Activated CD4-positive, alpha-beta memory T cell treated with anti-CD3 and anti-CD28 coated beads, Interleukin-2, amount 10 ng/mL, durations not matched to agents 7 days and 5 days (primary cell): ENCODE measurements around the gene MARS1. TPM values are rescaled to one million over a fixed set of nuclear protein-coding genes. Genes with fewer than 3 reads are reported as not detected.

Source experiments
- CTCF ChIA-PET: fragments of 350-600 bp; sonication (Branson Sonifier 250); formaldehyde crosslinking; loops from one replicate; lab custom pipeline; 2021; ENCODE audit warnings: antibody characterized with exemption, inconsistent platforms; lab: Charles Lee
- POLR2A ChIA-PET: fragments of 350-600 bp; sonication (Branson Sonifier 250); formaldehyde crosslinking; loops from one replicate; lab custom pipeline; 2021; ENCODE audit warnings: antibody characterized with exemption; lab: Charles Lee
- DNase-seq: peaks from one replicate; pipeline ENCODE4 v3.0.0-alpha.2; 2020
- H3K27ac Mint-ChIP-seq: one replicate; pipeline ENCODE4 v1.8.0; 2021; ENCODE audit warnings: mild to moderate bottlenecking, mixed read lengths
- H3K27me3 Mint-ChIP-seq: one replicate; pipeline ENCODE4 v1.8.0; 2021; ENCODE audit warnings: mixed read lengths
- H3K36me3 Mint-ChIP-seq: one replicate; pipeline ENCODE4 v1.8.0; 2021; ENCODE audit warnings: low read depth, mixed read lengths
- H3K4me1 Mint-ChIP-seq: one replicate; pipeline ENCODE4 v1.8.0; 2021; ENCODE audit warnings: mixed read lengths
- H3K4me3 Mint-ChIP-seq: one replicate; pipeline ENCODE4 v1.8.0; 2021; ENCODE audit warnings: mild to moderate bottlenecking, mixed read lengths
- H3K9me3 Mint-ChIP-seq: one replicate; pipeline ENCODE4 v1.8.0; 2021; ENCODE audit warnings: mixed read lengths
- total RNA-seq, 2 experiments: library from RNA; stranded (reverse); gene quantifications; one replicate each; pipeline ENCODE4 v1.2.3, GENCODE V29; 2021

MARS1 gene
- total RNA-seq, 2 experiments from 2014 or later, result 262 to 282 TPM

DNA sequence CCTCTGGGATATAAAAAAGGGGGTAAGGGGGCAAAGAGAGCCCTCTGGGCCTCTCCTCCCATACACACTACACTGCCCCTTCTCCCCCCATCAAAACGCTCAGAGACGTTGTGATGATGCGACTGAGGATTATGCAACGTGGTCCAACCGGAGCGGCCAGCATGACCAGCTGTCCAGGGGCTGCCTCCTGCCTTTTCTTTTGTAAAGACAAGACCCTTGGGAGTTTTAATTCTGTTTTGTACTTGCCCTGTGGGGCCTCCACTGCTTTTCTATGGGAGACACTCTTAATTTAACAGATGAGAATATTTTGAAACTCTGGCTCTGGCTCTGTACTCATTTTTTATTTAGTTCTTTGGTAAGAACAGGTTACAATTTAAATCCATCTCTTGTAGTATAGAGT, 42.0 kb downstream of the MARS1 start:
- DNase-seq, result no peak
- Mint-ChIP-seq H3K9me3 (no peaks in the 10 kb centered on the region), H3K27ac (no peak overlapping the region), H3K4me3 (no peak overlapping the region), H3K4me1 (peaks cover 10% of the 10 kb centered on the region), H3K36me3 (peaks cover 64% of the 10 kb centered on the region), H3K27me3 (no peaks in the 10 kb centered on the region)
- CTCF ChIA-PET, result no interaction called here
- POLR2A ChIA-PET, result interaction anchor here (1.3 kb wide), 1 partner anchor 52 kb away, joined by 3 read pairs; no protein-coding TSS in a partner anchor

GRCh38 chr12:57530396-57531142, 42.7 kb downstream of the MARS1 start:
- POLR2A ChIA-PET, result interaction anchor here (1.3 to 1.6 kb wide), 2 partner anchors 12 to 53 kb away, joined by 3 to 4 read pairs; no protein-coding TSS in a partner anchor
- H3K9me3 Mint-ChIP-seq, result no peaks in the 10 kb centered on the region
- no peaks in the 10 kb centered on the region for H3K27me3 Mint-ChIP-seq
- peaks cover 69% of the 10 kb centered on the region for H3K36me3 Mint-ChIP-seq
- CTCF ChIA-PET, result no interaction called here
- no peak for DNase-seq
- H3K4me1 Mint-ChIP-seq, result peaks cover 7% of the 10 kb centered on the region
- H3K4me3 Mint-ChIP-seq, result no peak overlapping the region
- no peak overlapping the region for H3K27ac Mint-ChIP-seq

GRCh38 chr12:57531836-57532235, 44.0 kb downstream of the MARS1 start:
- Mint-ChIP-seq H3K27me3 (no peaks in the 10 kb centered on the region), H3K4me1 (peaks cover 2% of the 10 kb centered on the region), H3K9me3 (no peaks in the 10 kb centered on the region), H3K36me3 (peaks cover 76% of the 10 kb centered on the region), H3K4me3 (no peak overlapping the region), H3K27ac (no peak overlapping the region)
- DNase-seq, result no peak
- CTCF ChIA-PET, result interaction anchor here (0.5 to 1.0 kb wide), 2 partner anchors 15 to 24 kb away, joined by 3 read pairs; partner anchors contain the start of gene DCTN2
- POLR2A ChIA-PET, result interaction anchor here (0.7 to 1.9 kb wide), 6 partner anchors 11 to 188 kb away, joined by 3 to 6 read pairs (median 4); partner anchors contain the start of gene DCTN2

DNA sequence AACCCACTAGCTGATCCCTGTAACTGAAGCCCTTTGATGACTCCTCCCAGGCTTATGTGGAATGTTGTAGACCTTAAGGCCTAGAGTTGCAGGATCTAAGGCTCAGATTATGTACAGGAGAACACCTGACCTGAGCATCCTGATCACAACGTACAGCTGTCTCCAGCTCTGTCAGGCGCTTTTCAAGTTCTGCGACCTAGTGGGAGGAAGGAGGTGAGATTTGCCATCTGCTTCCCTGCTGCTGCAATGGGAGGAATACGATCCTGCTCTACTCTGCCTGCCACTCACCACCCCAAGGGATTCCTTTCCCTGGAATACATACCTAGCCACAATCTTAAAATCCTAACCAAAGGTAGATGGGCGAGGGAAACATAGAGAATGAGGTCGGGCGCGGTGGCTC, 45.2 kb downstream of the MARS1 start:
- no peak for DNase-seq
- H3K9me3 Mint-ChIP-seq, result no peaks in the 10 kb centered on the region
- ChIA-PET POLR2A (interaction anchor here (0.8 to 1.9 kb wide), 2 partner anchors 9 to 11 kb away, joined by 3 to 6 read pairs; no protein-coding TSS in a partner anchor), CTCF (no interaction called here)
- no peak overlapping the region for H3K27ac Mint-ChIP-seq
- peaks cover 76% of the 10 kb centered on the region for H3K36me3 Mint-ChIP-seq
- no peaks in the 10 kb centered on the region for H3K4me1 Mint-ChIP-seq
- no peaks in the 10 kb centered on the region for H3K27me3 Mint-ChIP-seq
- H3K4me3 Mint-ChIP-seq, result no peak overlapping the region

GRCh38 chr12:57534250-57534649, 46.4 kb downstream of the MARS1 start:
- DNase-seq, result no peak
- peaks cover 78% of the 10 kb centered on the region for H3K36me3 Mint-ChIP-seq
- POLR2A ChIA-PET, result interaction anchor here (0.6 to 2.5 kb wide), 5 partner anchors 10 to 910 kb away, joined by 3 to 9 read pairs (median 6); partner anchors contain the start of gene DDIT3
- H3K27me3 Mint-ChIP-seq, result no peaks in the 10 kb centered on the region
- no peaks in the 10 kb centered on the region for H3K9me3 Mint-ChIP-seq
- H3K4me3 Mint-ChIP-seq, result no peak overlapping the region
- CTCF ChIA-PET, result no interaction called here
- H3K4me1 Mint-ChIP-seq, result no peaks in the 10 kb centered on the region
- H3K27ac Mint-ChIP-seq, result no peak overlapping the region

DNA sequence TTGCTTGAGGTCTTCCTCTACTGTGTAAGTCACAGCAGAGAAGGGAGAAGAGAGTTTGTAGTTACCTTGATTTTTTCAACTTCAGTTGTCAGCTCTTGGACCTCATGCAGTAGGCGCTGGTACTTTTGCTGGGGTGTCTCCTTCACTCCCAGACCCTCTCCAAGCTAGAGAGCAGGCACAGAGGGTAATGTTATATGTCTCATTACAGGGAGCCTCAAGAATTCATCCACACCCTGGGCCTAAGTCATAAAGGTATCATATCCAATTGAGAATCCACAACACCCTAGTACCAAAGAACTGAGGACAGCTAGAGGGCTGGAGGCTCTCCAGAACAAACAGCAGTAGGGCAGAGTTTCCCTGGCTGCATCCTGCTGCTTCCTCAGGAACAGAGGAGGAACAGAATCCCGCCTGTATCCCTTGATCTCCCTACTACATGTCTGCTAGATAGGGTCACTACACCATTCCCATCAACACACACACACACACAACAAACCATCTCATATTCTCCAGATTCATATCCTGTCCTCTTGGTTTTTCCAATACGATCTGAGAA, 47.2 kb downstream of the MARS1 start:
- Mint-ChIP-seq H3K4me1 (no peaks in the 10 kb centered on the region), H3K36me3 (peaks cover 76% of the 10 kb centered on the region), H3K27ac (no peak overlapping the region), H3K27me3 (no peaks in the 10 kb centered on the region), H3K9me3 (no peaks in the 10 kb centered on the region), H3K4me3 (no peak overlapping the region)
- ChIA-PET CTCF (interaction anchor here (3.0 kb wide), 1 partner anchor 11 kb away, joined by 16 read pairs; the partner anchor contains the start of gene DCTN2), POLR2A (interaction anchor here (1.0 to 2.5 kb wide), 5 partner anchors 9 to 17 kb away, joined by 3 to 9 read pairs (median 6); partner anchors contain the start of gene DDIT3)
- no peak for DNase-seq

DNA sequence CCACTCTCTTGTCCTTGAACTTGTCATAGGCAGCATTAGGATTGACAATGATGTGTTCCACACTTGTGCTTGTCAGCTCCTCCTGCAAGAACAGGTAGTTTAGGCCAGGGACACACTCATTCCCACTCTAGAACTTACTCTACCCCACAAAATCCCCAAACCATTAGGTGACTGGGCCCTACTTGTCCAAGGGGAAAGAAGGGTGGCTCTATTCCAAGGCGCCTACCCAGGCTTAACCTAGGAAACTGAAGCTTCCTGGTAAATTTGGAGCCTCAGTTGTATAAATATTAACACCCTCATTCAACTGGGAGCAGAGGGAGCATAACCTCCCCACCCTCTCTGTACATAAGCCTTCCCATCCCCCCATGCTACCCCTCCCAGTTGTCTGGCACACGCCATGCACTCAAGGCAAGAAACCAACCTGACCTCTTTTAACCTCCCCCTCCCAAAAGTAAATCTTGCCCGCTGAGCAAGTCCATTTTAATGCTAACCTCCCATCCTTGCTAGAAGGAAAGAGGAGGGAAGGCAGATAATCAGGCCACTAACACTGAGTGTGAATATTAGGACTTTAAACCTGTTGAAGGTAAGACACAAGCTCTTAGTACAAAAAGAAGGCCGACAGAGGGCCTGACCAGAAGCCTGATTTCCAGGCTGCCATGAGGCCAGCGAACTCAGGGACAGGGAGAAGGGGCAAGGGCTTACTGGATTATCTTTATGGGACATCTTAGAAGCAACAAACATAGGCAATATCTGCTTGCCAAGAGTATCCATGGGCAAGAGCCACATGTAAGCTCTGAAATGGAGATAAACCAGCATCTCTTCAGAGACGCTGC, 48.1 kb downstream of the MARS1 start:
- Mint-ChIP-seq H3K27ac (no peak overlapping the region), H3K9me3 (no peaks in the 10 kb centered on the region), H3K4me3 (no peak overlapping the region), H3K27me3 (no peaks in the 10 kb centered on the region), H3K4me1 (no peaks in the 10 kb centered on the region), H3K36me3 (peaks cover 78% of the 10 kb centered on the region)
- ChIA-PET CTCF (interaction anchor here (3.0 kb wide), 1 partner anchor 10 kb away, joined by 16 read pairs; the partner anchor contains the start of gene DCTN2), POLR2A (interaction anchor here (0.6 to 2.5 kb wide), 5 partner anchors 8 to 23 kb away, joined by 3 to 9 read pairs (median 6); partner anchors contain the start of gene DDIT3)
- no peak for DNase-seq

- no peaks in the 10 kb centered on the region for H3K27me3 Mint-ChIP-seq
- no peaks in the 10 kb centered on the region for H3K4me1 Mint-ChIP-seq
- H3K36me3 Mint-ChIP-seq, result peaks cover 77% of the 10 kb centered on the region
- H3K27ac Mint-ChIP-seq, result no peak overlapping the region
- POLR2A ChIA-PET, result interaction anchor here (0.6 to 1.3 kb wide), 3 partner anchors 10 to 23 kb away, joined by 3 read pairs; no protein-coding TSS in a partner anchor
- H3K4me3 Mint-ChIP-seq, result no peak overlapping the region
- no peak for DNase-seq
- CTCF ChIA-PET, result interaction anchor here (3.0 kb wide), 1 partner anchor 10 kb away, joined by 16 read pairs; the partner anchor contains the start of gene DCTN2
- H3K9me3 Mint-ChIP-seq, result no peaks in the 10 kb centered on the region
Observed at GRCh38 chr12:57536597-57536942, 48.7 kb downstream of the MARS1 start.

- Mint-ChIP-seq H3K27ac (no peak overlapping the region), H3K4me3 (no peak overlapping the region), H3K27me3 (no peaks in the 10 kb centered on the region), H3K4me1 (peaks cover 12% of the 10 kb centered on the region), H3K9me3 (no peaks in the 10 kb centered on the region), H3K36me3 (peaks cover 61% of the 10 kb centered on the region)
- CTCF ChIA-PET, result interaction anchor here (2.3 kb wide), 1 partner anchor 81 kb away, joined by 9 read pairs; no protein-coding TSS in a partner anchor
- no peak for DNase-seq
- POLR2A ChIA-PET, result no interaction called here
Observed at GRCh38 chr12:57539134-57539768, 51.4 kb downstream of the MARS1 start.

DNA sequence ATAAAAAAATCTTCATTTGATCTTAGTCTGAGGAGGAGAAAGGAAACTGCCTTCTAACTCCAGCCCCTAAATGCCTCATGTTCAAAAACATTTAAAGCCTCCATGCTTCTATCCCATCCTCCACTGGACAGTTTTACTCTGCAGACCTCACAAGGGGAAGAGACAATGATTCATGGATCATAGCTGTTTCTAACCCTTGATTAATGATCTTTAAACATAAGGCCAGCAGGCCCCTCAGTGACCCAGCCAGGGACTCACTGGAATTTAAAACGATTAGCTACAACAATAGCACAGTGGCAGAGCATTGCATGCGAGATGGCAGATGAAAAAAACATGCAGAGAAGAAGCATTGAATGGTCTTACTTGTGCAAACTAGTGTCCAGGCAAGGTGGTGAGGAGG, 53.1 kb downstream of the MARS1 start:
- Mint-ChIP-seq H3K9me3 (no peaks in the 10 kb centered on the region), H3K36me3 (peaks cover 58% of the 10 kb centered on the region), H3K27me3 (no peaks in the 10 kb centered on the region), H3K4me3 (no peak overlapping the region), H3K27ac (no peak overlapping the region), H3K4me1 (peaks cover 26% of the 10 kb centered on the region)
- ChIA-PET CTCF (no interaction called here), POLR2A (no interaction called here)
- no peak for DNase-seq

- DNase-seq, result no peak
- Mint-ChIP-seq H3K4me3 (no peak overlapping the region), H3K4me1 (peaks cover 31% of the 10 kb centered on the region), H3K9me3 (no peaks in the 10 kb centered on the region), H3K36me3 (peaks cover 60% of the 10 kb centered on the region), H3K27ac (no peak overlapping the region), H3K27me3 (no peaks in the 10 kb centered on the region)
- ChIA-PET CTCF (no interaction called here), POLR2A (no interaction called here)
Observed at GRCh38 chr12:57541717-57542116, 53.8 kb downstream of the MARS1 start.

DNA sequence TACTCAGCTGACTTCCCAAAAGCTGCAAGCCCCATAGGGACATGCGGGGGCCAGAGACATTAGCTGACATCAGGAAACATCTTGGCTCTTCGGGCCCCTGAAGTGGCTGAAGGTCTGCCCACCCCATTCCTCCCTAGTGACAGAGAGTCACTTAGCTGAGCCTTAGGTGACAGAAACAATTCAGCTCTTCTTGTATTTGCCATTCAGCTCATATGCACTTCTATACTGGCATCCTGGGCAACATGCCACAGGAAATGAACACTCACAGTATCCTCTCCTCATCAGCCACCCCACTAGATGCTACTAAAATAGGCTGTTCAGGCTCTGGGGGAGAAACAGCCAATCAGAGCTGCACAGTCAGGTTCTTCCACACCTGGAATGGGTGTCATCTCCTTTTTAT, 55.7 kb downstream of the MARS1 start:
- Mint-ChIP-seq H3K9me3 (no peaks in the 10 kb centered on the region), H3K4me1 (peaks cover 41% of the 10 kb centered on the region), H3K4me3 (no peak overlapping the region), H3K27me3 (peaks cover 4% of the 10 kb centered on the region), H3K36me3 (peaks cover 51% of the 10 kb centered on the region), H3K27ac (peak overlapping the region; percentile 11)
- DNase-seq, result no peak
- CTCF ChIA-PET, result interaction anchor here (0.8 to 1.7 kb wide), 2 partner anchors 81 to 85 kb away, joined by 3 to 4 read pairs; partner anchors contain the start of gene GLI1
- POLR2A ChIA-PET, result interaction anchor here (0.8 to 2.3 kb wide), 4 partner anchors 9 to 56 kb away, joined by 3 to 7 read pairs (median 6); partner anchors contain the start of gene MARS1
